GM12891 (cell line): Measurements from ENCODE around the gene PRLR.

Source experiments
- POLR2A ChIP-seq: IDR thresholded peaks from 2 replicates; pipeline ENCODE4 v1.6.1; 2011; ENCODE audit warnings: low read depth, low read length, control low read depth
- POLR2AphosphoS5 ChIP-seq: IDR thresholded peaks from 2 replicates; pipeline ENCODE4 v1.6.1; 2011; ENCODE audit warnings: low read depth, low read length, control low read depth
- POU2F2 ChIP-seq: IDR thresholded peaks from 2 replicates; pipeline ENCODE4 v1.6.1; 2011; ENCODE audit warnings: low read depth, mild to moderate bottlenecking, control low read depth, low read length, moderate library complexity
- SPI1 ChIP-seq: IDR thresholded peaks from 2 replicates; pipeline ENCODE4 v1.6.1; 2011; ENCODE audit warnings: low read depth, low read length, control low read depth
- TAF1 ChIP-seq: IDR thresholded peaks from 2 replicates; pipeline ENCODE4 v1.6.1; 2011; ENCODE audit warnings: low read depth, low read length, control low read depth

DNA sequence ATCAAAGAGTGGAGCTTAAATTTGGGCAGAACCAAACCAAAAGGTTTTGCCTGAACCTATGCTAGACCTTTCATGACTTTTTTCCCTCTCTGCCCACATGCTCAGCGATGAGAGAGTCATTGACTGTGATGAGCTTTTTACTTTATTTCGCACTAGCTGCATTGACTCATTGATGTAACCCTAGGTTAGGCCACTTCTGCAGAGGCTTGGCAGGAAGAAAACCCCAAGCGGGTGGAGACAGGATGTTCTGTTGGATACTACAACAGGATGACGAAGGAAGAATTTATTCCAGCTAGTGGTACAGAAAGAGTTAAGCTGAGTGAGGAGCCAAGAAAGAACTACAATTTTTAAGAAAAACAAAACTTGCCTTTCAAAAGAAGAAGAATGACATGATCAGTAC lies 201.0 kb downstream of the PRLR start:
- TF ChIP-seq POLR2A (no peak), POLR2AphosphoS5 (no peak), TAF1 (no peak), SPI1 (no peak), POU2F2 (no peak)
